Spleen (tissue), 7 donors: ENCODE data around the gene ZDHHC3.

Experiments
- POLR2A ChIP-seq, 3 donors: fragments of 450-650 bp; IDR thresholded peaks; one replicate each; pipeline ENCODE4 v1.5.1; 2017; ENCODE audit warnings: antibody characterized with exemption in 3 of 3, mild to moderate bottlenecking in 1 of 3
- POLR2AphosphoS5 ChIP-seq, 3 donors: sonication (generic); formaldehyde crosslinking; IDR thresholded peaks; one replicate each; pipeline ENCODE4 v1.5.1; 2017; ENCODE audit warnings: antibody characterized with exemption in 3 of 3
- TF ChIP-seq, protein P1 (sequence below), 11 experiments: fragments of 200-600 bp in 7 of 11; fragments of 450-650 bp in 4 of 11; sonication (generic) in 4 of 11; IDR thresholded peaks in 8 of 11; conservative IDR thresholded peaks in 3 of 11; 1 replicate in 7 of 11; 2 replicates in 4 of 11; pipeline versions ENCODE4 v1.4.0 to v1.8.0; 2016 to 2021; ENCODE audit warnings: antibody characterized with exemption in 11 of 11, inconsistent platforms in 4 of 11, mild to moderate bottlenecking in 1 of 11
- donor health status: DM: no; HTN: no; CAD: no; lungs with moderate emphysema.
- donor health status: DM: no; HTN: no; CAD: no.
- donor health status: DM: no; HTN: no; CAD: no.

DNA sequence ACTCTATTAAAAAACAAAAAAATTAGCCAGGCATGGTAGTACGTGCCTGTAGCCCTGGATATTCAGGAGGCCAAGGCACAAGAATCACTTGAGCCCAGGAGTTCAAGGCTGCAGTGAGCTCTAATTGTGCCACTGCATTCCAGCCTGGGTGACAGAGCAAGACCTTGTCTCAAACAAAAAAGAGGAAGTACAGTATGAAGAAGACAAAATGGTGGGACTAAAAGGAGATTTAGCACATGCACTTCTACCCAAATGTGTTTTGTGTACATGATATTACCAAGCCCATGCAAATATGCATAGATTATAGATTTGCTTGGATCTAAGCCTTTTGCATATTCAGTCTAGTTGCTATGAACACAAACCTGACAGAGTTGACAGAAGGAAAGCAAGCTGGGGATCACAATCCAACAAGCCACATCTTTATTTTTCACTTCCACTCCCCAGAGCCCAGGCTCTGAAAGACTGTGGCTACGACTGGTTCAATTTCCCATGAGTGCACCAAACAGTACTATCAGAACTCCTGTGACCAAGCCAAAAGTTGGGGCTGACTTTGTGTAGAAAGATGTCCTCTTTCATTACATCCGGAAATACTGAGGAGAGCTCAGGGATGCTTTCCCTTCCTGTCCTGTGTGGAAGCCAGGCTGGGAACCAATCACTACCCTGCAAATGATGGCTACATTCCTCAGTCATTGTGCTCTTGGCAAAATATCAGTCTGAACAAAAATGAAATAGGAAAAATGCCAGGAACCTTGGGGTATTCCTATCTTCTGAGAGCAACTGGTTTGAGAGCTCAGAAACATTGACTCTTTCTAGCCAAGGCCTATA, 52.1 kb downstream of the ZDHHC3 start:
- TF ChIP-seq, protein P1, sequence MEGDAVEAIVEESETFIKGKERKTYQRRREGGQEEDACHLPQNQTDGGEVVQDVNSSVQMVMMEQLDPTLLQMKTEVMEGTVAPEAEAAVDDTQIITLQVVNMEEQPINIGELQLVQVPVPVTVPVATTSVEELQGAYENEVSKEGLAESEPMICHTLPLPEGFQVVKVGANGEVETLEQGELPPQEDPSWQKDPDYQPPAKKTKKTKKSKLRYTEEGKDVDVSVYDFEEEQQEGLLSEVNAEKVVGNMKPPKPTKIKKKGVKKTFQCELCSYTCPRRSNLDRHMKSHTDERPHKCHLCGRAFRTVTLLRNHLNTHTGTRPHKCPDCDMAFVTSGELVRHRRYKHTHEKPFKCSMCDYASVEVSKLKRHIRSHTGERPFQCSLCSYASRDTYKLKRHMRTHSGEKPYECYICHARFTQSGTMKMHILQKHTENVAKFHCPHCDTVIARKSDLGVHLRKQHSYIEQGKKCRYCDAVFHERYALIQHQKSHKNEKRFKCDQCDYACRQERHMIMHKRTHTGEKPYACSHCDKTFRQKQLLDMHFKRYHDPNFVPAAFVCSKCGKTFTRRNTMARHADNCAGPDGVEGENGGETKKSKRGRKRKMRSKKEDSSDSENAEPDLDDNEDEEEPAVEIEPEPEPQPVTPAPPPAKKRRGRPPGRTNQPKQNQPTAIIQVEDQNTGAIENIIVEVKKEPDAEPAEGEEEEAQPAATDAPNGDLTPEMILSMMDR (IDR thresholded peaks at IDR 0.05 in 8 of 11, conservative IDR thresholded peaks at IDR 0.05 in 3 of 11): no peak
- TF ChIP-seq POLR2A (IDR thresholded peaks at IDR 0.05) (no peak), POLR2AphosphoS5 (IDR thresholded peaks at IDR 0.05) (no peak)
